Measurements from ENCODE around the gene BEAN1.

Gene BEAN1

DNA sequence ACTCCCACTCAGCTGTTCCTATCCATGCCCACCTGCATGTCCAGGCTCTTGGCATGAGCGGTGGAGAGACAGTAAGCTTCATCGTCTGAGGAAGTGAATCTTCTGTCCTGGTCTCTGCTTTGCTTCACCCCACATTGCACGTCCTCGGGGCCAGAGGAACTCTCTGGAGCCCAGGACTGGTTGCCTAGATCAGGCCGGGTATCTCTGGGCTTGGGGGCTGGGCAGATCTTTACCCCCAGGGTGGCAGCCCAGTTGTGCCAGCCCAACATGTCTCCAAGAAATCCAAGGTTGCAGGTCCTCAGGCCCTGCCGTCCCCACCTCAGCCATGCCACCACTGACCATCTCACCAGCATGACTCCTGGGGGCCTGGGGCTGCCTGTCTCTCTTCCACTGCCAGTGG is 58.3 kb downstream of the BEAN1 start:
- Histone ChIP-seq H3K9ac (no peak overlapping the region), H2AFZ (no peak overlapping the region), H3K4me3 (ENCODE audit: low read depth, low read length) (no peak overlapping the region), H3K79me2 (no peaks in the 10 kb centered on the region), H3K36me3 (ENCODE audit: control insufficient read depth, insufficient read depth, low read length) (no peaks in the 10 kb centered on the region), H3K27ac (no peak overlapping the region), H3K27me3 (ENCODE audit: control insufficient read depth, insufficient read depth, low read length) (no peaks in the 10 kb centered on the region), H3K4me2 (ENCODE audit: low read length) (no peak overlapping the region), H3K4me1 (peaks cover 9% of the 10 kb centered on the region), H3K9me3 (ENCODE audit: control insufficient read depth, low read length) (no peaks in the 10 kb centered on the region)
- TF ChIP-seq, protein P1, sequence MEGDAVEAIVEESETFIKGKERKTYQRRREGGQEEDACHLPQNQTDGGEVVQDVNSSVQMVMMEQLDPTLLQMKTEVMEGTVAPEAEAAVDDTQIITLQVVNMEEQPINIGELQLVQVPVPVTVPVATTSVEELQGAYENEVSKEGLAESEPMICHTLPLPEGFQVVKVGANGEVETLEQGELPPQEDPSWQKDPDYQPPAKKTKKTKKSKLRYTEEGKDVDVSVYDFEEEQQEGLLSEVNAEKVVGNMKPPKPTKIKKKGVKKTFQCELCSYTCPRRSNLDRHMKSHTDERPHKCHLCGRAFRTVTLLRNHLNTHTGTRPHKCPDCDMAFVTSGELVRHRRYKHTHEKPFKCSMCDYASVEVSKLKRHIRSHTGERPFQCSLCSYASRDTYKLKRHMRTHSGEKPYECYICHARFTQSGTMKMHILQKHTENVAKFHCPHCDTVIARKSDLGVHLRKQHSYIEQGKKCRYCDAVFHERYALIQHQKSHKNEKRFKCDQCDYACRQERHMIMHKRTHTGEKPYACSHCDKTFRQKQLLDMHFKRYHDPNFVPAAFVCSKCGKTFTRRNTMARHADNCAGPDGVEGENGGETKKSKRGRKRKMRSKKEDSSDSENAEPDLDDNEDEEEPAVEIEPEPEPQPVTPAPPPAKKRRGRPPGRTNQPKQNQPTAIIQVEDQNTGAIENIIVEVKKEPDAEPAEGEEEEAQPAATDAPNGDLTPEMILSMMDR (IDR thresholded peaks at IDR 0.05) = no peak

DNA sequence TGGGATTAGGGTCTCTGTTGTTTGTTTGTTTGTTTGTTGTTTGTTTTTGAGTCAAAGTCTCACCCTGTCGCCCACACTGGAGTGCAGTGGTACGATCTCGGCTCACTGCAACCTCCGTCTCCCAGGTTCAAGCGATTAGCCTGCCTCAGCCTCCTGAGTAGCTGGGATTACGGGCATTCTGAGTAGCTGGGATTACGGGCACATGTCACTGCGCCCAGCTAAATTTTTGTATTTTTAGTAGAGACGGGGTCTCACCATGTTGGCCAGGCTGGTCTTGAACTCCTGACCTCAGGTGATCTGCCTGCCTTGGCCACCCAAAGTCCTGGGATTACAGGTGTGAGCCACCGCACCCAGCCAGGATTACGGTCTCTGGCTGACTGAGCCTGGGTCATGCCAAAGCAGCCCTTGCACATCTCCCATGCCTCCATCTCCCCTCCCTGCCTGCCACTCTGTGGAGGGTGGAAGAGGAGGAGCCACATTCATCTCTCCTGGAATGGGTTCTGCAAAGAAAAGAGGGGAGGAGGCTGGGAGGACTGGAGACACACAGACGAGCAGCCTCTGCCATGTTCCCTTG is 59.2 kb downstream of the BEAN1 start:
- Histone ChIP-seq H3K36me3 (ENCODE audit: control insufficient read depth, insufficient read depth, low read length) (no peaks in the 10 kb centered on the region), H3K4me1 (peaks cover 9% of the 10 kb centered on the region), H2AFZ (peak overlapping the region; percentile 42), H3K9ac (no peak overlapping the region), H3K4me3 (ENCODE audit: low read depth, low read length) (no peak overlapping the region), H3K9me3 (ENCODE audit: control insufficient read depth, low read length) (no peaks in the 10 kb centered on the region), H3K27ac (peak overlapping the region; percentile 36), H3K27me3 (ENCODE audit: control insufficient read depth, insufficient read depth, low read length) (no peaks in the 10 kb centered on the region), H3K79me2 (no peaks in the 10 kb centered on the region), H3K4me2 (ENCODE audit: low read length) (no peak overlapping the region)
- TF ChIP-seq, protein P1 (IDR thresholded peaks at IDR 0.05) = no peak

DNA sequence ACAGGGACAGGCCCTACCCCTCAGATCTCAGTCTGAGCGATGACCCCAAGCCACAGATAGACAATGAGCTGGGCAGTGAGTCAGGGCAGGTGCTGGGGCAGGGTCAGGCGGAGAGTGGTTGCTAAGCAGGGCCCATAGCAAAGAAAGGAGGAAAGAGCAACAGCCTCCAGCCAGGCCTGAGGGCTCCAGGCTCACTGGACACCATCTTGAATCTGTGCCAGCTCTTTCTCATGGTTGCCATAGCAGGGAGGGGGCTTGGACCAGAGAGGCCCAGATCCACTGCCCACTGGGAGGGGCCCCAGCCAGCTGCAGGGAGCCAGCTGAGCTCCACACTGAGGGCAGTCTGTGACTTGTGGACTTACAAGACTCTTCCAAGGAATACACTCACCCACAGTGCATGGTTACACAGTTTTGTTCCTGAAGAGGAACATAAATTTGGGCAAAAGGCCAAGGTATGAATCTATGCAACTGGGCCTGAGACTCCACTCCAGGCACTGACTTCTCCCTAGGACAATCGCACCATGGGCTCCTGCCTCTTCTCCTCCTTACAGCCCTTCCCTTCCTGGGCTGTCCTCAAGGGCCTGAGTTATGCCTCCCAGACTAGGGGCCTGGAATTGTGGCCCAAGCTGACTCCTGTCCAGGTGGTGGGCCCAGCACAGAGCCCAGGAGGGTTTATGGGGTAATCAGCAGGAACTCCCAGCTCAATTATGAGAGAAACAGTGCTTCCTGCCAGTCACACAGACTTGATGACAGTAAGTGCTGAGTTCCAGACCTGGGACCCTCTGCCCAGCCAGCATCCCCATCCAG is 59.9 kb downstream of the BEAN1 start:
- Histone ChIP-seq H3K4me3 (ENCODE audit: low read depth, low read length) (no peak overlapping the region), H3K9ac (no peak overlapping the region), H3K4me1 (peaks cover 9% of the 10 kb centered on the region), H3K4me2 (ENCODE audit: low read length) (no peak overlapping the region), H3K79me2 (no peaks in the 10 kb centered on the region), H3K9me3 (ENCODE audit: control insufficient read depth, low read length) (no peaks in the 10 kb centered on the region), H3K27ac (peak overlapping the region; percentile 36), H3K36me3 (ENCODE audit: control insufficient read depth, insufficient read depth, low read length) (no peaks in the 10 kb centered on the region), H2AFZ (peak overlapping the region; percentile 42), H3K27me3 (ENCODE audit: control insufficient read depth, insufficient read depth, low read length) (no peaks in the 10 kb centered on the region)
- TF ChIP-seq, protein P1 (IDR thresholded peaks at IDR 0.05) = no peak

DNA sequence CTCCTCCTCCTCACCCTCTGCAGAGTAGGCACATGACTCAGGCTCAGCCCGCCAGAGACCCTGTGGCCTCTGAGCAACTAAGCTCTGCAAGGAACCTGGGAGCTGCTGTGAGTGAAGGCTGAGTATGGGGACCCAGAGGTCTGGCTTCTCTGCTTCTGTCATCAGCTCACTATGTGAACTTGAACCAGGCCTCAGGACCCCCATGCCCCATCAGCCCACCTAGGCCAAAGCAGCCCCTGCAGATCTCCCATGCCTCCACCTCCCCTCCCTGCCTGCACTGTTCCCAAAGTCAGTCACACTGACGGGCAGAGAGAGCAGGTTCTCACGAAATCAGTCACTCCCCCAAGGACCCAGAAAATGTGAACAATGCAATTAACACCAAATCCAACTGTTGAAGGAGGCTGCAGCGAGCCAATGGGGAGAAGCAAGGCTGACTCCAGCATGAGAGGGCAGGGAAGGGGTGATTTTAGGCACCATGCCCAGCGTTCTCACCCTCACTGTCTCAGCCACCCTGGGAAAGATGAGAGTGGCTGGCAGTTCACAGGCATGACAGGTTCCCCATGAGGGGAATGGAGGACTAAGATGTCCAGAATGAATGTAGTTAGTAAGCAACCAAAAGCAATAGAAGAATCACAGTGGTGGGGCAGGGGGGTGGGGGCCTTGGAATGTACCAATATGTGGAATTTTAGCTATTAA is 60.6 kb downstream of the BEAN1 start:
- Histone ChIP-seq H3K4me2 (ENCODE audit: low read length) (no peak overlapping the region), H2AFZ (no peak overlapping the region), H3K4me3 (ENCODE audit: low read depth, low read length) (no peak overlapping the region), H3K27ac (no peak overlapping the region), H3K36me3 (ENCODE audit: control insufficient read depth, insufficient read depth, low read length) (no peaks in the 10 kb centered on the region), H3K9me3 (ENCODE audit: control insufficient read depth, low read length) (no peaks in the 10 kb centered on the region), H3K79me2 (no peaks in the 10 kb centered on the region), H3K4me1 (peaks cover 9% of the 10 kb centered on the region), H3K9ac (no peak overlapping the region), H3K27me3 (ENCODE audit: control insufficient read depth, insufficient read depth, low read length) (no peaks in the 10 kb centered on the region)
- TF ChIP-seq, protein P1 (IDR thresholded peaks at IDR 0.05) = no peak
